ENCODE results near the gene ASIC4.

The ASIC4 gene, protein sequence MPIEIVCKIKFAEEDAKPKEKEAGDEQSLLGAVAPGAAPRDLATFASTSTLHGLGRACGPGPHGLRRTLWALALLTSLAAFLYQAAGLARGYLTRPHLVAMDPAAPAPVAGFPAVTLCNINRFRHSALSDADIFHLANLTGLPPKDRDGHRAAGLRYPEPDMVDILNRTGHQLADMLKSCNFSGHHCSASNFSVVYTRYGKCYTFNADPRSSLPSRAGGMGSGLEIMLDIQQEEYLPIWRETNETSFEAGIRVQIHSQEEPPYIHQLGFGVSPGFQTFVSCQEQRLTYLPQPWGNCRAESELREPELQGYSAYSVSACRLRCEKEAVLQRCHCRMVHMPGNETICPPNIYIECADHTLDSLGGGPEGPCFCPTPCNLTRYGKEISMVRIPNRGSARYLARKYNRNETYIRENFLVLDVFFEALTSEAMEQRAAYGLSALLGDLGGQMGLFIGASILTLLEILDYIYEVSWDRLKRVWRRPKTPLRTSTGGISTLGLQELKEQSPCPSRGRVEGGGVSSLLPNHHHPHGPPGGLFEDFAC

DNA sequence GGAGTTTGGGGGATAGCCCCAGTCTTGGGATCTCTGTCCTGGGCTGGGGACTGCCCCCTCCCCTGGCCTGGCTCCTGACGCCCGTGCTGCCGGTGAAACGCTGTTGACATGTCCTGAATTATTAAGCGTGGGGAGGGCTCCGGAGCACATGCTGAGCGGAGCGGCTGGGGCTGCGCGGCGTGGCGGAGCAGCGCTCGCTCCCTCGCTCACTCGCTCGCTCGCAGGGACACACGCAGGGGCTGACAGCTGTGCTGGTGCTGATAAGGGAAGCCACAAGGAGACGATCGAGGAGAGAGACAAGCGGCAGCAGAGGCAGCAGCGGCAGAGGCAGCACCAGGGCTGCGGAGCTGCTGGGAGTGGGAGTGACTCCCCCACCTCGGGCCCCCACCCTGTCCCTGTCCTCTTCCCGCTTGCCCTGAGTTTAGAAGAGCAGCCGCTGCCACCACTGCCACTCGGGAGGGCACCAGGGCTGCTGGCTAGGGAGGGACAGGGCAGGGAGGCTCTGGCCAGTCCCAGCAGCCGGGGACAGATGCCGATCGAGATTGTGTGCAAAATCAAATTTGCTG, at the start of gene ASIC4:
Gene ASIC4, plus strand, starts transcription at position 287 of the 566 bp plus-strand sequence. Its CDS starts 243 bp downstream, at position 530.
- DNase-seq (ENCODE audit: low spot score): peak; percentile 52

DNA sequence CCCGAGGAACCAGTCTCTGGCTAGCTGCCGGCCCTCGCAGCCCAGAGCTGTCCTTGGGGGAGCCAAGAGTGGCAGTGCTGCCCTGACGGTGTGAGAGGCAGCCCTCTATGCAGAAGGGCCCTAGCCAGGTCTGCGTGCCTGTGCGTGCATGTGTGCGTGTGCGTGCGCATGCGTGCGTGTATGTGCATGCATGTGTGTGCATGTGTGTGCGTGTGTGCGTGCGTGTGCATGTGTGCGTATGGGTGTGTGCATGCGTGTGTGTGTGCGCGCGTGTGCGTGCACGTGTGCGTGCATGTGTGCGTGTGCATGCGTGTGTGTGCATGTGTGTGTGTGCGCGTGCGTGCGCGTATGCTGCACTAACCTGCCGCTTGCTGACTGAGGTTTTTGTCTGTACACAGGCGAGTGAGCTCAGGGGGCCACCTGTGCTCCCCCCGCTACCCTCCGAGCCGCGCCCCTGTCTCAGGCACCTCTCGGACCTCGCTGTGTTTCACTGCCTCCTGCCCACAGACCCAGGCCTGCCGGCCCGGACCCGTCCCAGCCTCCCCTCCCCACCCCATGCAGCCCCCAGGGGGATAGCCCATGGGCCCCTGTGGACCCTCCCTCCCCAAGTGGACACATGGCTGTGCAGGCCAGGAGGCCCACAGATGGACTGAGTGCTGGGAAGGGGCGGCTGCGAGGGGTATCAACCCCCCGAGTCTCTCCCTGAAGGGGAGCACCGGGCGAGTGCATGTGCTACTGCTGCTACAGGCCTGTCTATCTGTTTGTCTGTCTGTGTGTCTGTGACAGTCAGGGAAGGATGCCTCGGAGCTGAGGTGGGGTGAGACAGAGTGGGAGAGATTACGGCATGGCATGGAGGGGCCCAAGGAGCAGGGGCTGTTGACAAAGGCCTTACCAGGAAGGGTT, 48.4 kb upstream of the ASIC4 start:
- no peak for DNase-seq (ENCODE audit: low spot score)

DNA sequence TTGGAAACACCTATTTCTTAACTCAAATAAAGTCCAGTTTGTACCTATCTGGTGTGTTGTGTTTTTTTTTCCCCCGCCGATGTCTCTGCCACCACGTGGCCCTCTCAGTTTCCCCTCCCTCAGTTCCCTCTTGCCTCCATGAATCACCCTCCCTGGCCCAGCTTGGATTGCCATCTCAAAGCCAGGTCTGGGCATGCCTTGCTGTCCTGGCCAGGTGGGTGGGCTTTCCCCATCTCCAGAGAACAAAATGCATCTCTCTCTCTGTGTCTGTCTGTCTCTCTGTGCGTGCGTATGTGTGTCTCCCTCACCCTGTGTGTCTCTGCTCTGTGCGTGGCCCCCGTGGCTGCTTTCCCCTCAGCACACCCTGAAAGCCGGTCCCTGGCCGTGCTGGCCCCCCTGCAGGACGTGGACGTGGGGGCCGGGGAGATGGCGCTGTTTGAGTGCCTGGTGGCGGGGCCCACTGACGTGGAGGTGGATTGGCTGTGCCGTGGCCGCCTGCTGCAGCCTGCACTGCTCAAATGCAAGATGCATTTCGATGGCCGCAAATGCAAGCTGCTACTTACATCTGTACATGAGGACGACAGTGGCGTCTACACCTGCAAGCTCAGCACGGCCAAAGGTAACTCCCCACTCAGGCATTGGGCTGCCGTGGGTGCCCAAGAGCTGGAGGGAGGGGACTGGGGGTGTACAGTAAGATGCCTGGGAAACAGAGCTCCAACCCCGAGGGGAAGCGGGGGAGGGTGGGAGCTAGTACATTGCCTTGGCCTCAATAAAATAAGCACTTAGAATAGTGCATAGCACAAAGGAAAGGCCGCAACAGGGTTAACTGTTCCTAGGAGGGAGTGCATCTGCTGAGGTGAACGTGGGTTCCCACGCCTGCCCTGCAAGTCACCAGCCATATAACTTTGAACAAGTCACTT, 47.2 kb upstream of the ASIC4 start:
- no peak for DNase-seq (ENCODE audit: low spot score)

DNA sequence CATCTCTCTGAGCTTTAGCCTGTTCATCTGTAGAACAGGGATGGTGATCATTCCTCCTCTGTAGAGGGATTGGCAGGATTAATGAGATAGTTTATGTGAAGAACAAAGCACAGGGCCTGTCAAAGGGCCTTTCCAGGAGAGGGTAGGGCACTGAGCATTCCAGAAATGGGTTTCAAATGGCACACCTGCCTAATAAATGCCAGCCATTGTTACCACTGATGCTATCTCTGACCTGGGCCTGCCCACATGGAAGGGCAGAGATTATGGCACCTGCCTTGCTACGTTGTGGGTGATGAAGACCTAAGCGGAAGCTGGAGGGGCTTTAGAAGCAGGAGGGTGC, 46.6 kb upstream of the ASIC4 start:
- DNase-seq (ENCODE audit: low spot score): no peak

DNA sequence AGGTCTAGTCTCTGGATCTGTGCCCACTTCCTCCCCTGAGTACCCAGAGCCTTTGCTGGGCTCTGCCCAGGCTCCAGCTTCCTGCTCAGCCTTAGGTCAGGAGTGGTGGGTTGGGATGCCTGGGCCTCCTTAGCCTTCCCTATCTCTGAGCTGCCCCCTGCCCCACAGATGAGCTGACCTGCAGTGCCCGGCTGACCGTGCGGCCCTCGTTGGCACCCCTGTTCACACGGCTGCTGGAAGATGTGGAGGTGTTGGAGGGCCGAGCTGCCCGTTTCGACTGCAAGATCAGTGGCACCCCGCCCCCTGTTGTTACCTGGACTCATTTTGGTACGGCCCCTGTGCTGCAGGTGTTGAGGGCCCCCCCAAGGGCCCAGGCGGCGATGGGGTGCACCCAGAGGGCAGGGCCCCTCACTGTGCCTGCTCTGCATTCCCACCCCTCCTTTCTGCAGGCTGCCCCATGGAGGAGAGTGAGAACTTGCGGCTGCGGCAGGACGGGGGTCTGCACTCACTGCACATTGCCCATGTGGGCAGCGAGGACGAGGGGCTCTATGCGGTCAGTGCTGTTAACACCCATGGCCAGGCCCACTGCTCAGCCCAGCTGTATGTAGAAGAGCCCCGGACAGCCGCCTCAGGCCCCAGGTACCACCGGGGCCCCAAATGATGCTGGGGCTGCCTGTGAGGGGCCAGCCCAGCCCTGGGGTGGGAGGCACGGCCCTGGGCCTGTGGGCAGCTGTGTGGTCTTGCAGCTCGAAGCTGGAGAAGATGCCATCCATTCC, 45.7 kb upstream of the ASIC4 start:
- no peak for DNase-seq (ENCODE audit: low spot score)

DNA sequence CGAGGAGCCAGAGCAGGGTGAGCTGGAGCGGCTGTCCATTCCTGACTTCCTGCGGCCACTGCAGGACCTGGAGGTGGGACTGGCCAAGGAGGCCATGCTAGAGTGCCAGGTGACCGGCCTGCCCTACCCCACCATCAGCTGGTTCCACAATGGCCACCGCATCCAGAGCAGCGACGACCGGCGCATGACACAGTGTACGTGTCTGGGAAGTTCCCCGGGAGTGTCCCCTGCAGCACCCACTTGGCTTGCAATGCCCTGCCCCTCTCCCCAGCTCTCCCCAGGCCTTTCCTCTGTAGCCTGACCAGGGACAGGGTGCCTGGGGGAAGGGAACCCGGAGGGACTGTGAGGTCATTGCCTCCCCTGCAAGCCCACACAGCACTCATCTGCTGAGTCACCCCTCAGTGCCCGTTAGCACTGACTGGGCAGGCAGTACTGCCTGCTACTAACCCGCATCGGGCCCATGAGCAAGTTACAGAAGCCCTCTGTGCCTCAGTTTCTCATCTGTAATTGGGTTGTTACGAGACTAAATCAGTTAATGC, 45.0 kb upstream of the ASIC4 start:
- peak; percentile 94 for DNase-seq (ENCODE audit: low spot score)

DNA sequence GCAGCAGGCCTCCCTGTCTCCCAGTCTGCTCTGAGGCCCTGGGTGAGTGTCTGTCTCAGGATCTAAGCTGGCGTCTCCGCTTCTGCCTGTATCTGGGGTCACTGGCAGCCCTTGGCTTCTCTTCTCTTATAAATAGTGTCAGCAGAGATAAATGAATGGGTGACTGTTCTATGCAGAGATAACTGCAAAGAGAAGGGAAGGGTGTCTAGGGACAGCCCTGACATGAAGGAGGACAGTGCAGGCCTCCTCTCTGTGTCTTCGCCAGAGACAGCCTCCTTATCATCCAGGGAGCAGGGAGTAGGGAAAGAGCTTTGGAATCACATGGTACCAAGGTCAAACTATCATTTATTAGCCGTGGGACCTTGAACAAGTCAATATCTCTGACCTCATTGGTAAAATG, 43.9 kb upstream of the ASIC4 start:
- DNase-seq (ENCODE audit: low spot score): no peak

DNA sequence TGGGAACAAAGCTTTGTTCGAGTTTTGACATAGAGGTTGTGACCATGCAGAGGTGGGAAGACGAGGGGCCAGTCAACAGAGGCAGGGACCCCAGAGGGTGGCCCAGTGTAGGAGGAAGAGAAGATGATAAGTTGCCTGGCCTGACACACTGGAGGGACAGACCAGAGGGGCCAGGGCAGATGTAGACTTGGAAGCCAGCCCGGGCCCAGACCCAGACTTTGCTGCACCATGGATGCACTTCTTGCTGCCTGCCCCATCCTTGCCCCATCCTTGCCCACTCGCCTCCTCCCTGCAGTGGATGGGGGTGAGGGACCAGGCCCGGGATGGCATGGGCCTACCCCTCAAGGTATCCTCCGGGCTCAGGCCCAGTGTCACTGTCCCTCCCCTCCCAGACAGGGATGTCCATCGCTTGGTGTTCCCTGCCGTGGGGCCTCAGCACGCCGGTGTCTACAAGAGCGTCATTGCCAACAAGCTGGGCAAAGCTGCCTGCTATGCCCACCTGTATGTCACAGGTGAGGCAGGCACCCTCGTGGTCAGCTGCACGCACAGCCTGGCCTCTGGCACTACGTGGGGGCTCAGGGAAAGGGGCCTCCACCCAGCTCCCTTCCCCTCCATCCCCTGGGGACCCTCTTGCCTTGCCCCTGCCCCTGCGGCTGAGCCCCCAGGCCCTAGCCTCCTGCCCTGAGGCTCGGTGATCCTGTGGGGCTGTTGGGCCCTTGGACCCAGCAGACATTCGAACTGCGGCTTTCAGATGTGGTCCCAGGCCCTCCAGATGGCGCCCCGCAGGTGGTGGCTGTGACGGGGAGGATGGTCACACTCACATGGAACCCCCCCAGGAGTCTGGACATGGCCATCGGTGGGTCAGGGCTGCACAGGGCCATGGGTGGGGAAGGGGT, 42.6 kb upstream of the ASIC4 start:
- no peak for DNase-seq (ENCODE audit: low spot score)

DNA sequence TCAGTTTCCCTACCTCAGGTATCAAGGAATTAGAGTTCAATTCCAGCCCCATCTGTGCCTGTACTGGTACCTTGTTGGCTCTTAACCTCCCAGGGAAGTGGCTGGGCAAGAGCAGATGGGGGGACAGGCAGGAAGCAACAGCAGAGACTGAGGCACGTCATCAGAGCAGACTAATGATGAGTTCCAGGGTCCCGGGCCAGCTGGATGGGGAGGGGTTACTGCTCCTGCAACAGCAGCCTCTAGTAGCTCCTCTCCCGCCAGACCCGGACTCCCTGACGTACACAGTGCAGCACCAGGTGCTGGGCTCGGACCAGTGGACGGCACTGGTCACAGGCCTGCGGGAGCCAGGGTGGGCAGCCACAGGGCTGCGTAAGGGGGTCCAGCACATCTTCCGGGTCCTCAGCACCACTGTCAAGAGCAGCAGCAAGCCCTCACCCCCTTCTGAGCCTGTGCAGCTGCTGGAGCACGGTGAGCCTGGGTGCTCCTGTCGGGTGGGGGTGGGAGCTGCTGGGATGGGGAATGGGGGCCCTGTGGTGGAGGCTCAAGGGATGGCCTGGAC, 41.6 kb upstream of the ASIC4 start:
- no peak for DNase-seq (ENCODE audit: low spot score)

DNA sequence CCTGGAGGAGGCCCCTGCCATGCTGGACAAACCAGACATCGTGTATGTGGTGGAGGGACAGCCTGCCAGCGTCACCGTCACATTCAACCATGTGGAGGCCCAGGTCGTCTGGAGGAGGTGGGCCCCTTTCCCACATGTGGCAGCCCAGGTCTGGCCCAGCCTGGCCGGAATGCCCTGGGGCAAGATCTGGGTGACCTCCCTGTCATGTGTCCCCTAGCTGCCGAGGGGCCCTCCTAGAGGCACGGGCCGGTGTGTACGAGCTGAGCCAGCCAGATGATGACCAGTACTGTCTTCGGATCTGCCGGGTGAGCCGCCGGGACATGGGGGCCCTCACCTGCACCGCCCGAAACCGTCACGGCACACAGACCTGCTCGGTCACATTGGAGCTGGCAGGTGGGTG, 40.8 kb upstream of the ASIC4 start:
- no peak for DNase-seq (ENCODE audit: low spot score)

DNA sequence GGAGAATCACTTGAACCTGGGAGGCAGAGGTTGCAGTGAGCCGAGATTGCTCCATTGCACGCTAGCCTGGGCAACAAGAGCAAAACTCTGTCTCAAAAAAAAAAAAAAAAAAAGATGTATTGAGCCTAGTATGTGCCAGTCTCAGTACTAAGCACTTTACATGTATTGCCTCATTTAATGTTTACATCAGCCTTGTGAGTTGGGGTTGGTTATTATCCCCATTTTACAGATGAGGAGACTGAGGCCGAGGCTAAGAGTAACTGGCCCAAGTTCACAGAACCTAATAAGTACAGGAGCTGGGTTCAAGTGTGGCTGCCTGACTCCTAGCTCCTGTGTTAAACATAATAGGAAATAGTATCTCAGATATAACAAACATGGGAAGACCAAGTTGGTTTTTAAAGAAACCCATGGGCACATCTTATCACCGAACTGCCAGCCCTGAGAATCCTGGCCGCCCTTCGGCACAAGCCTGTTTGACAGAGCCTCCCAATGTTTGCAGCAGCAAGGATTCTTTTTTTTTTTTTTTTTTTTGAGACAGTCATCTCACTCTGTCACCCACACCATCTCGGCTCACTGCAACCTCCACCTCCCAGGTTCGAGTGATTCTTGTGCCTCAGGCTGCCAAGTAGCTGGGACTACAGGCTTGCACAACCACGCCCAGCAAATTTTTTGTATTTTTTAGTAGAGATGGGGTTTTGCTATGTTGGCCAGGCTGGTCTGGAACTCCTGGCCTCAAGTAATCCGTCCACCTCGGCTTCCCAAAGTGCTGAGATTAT, 39.8 kb upstream of the ASIC4 start:
- DNase-seq (ENCODE audit: low spot score): no peak

DNA sequence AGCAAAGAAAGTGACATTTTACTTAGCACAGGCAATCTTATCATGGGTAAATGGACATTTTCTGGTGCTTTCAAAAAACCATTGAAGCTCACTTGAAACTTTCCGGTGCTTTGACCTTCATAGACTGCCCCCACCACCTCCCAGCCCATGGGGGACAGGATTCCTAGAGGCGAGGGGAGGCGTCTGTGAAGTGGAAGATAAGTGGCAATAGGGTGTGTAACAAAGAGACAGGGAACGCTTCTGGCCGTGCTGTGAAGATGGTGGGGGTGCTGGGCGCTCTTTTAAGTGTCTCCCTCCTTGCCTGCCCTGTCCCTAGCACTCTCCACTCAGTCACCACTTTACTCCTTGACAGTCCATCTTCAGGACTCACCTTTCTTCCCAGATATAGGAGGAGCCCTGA, 39.0 kb upstream of the ASIC4 start:
- DNase-seq (ENCODE audit: low spot score): no peak

DNA sequence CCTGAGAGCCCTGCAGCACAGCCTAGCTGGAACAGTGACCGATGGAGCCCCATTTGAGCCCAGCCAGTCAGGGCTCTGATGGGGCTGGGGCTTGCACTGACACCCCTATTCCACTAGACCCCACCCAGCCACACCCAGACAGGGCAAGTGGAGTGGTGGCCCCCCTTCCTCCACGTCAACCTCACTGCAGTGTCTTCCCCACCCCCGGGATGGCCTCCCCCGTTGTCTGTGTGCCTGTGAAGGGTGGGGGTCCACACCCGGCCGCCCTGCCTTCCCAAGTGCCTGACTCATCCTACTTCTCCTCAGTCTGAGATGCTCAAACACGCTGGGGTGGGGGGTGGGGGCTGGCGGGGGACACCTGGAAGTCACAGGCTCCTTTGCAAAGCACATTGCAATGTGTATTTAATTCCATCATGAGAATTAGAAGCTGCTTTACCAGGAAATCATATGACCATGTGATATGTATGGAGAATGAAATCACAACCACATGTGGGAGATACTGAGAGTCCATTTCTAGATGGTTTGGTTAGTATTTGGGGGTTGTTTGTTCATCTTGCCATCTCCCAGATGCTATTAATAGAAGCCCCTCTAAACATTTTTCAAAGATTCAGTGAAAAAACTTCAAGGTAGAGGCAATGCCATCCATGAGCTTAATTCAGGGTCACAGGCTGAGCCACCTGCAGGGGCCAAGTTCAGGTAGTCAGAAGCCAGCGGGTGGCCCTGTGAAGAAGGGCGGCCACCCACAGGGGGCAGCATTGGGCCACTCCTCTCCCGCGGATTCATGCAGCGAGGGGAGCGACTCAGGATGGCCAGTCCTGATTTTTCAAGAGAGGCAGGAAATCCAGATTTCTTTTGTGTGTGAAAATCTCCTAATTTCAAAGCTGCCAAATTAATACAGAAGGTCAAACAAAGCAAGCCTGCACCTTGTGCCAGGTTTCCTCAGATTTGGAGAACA, 38.3 kb upstream of the ASIC4 start:
- peak; percentile 69 for DNase-seq (ENCODE audit: low spot score)

DNA sequence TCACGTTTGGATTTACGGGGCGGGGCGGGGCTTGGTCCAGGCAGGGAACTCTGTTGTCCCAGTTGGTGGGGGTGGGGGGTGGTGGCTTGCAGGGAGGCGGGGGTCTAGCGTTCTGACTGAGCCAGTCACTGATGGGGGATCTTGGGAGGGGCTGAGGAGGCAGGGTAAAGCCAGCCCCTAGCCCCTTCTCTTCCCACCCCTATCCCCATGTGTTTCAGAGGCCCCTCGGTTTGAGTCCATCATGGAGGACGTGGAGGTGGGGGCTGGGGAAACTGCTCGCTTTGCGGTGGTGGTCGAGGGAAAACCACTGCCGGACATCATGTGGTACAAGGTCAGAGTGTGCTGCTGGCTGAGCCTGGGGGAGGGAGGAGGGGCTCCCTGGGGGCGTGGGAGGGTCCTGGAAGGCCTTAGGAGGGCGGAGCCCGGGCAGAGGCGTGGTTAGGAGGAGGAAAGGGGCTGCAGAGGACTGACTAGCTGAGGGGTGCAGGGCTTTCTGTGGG, 37.6 kb upstream of the ASIC4 start:
- no peak for DNase-seq (ENCODE audit: low spot score)

DNA sequence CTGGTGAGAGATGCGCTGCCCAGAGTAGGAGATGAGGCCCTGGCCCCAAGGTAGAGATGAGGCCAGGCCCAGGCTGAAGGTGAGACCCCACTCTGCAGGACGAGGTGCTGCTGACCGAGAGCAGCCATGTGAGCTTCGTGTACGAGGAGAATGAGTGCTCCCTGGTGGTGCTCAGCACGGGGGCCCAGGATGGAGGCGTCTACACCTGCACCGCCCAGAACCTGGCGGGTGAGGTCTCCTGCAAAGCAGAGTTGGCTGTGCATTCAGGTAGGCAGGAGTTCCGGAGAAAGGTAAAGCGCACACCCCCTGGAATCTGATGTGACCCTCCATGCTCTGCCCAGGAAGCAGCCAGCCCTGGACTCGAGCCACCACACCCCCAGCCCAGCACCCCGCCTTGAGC, 37.1 kb upstream of the ASIC4 start:
- no peak for DNase-seq (ENCODE audit: low spot score)

DNA sequence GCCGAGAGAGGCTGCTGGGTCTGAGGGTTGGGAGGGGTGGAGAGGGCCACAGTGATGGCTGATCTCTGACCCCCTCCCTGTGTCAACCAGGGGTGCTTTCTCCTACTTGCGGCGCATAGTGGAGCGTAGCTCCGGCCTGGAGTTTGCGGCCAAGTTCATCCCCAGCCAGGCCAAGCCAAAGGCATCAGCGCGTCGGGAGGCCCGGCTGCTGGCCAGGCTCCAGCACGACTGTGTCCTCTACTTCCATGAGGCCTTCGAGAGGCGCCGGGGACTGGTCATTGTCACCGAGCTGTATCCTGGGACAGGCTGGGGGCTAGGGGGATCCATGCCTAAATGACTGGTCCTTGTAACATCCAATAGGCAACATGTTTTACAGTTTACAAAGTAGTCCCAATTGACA, 36.5 kb upstream of the ASIC4 start:
- no peak for DNase-seq (ENCODE audit: low spot score)

DNA sequence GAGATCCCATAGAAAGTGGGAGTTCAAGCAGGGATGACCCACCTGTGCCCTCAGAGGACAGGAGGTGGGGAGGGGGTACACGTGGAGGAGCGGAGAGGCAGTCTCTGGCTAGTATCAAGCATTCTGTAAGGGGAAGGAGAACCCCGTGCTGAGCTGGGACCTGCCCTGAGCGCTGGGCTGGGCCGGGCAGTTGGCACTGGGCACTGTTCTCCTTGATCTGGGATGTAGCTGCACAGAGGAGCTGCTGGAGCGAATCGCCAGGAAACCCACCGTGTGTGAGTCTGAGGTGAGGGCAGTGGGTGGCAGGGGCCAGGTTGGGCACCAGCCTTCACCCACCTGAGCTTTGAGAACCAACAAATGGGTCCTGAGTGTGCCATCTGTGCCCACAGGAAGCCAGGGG, 35.4 kb upstream of the ASIC4 start:
- no peak for DNase-seq (ENCODE audit: low spot score)

Measured in AG08396 (cell line).